T-cell (primary cell): Measurements from ENCODE around the gene CHI3L2. TPM values are rescaled to one million over a fixed set of nuclear protein-coding genes. Genes with fewer than 3 reads are reported as not detected.

Experiments
- ATAC-seq, 4 experiments: fragments of 200-7000 bp in 3 of 4; fragments of 150-1000 bp in 1 of 4; cut with Tn5 transposase; replicated peaks in 1 of 4; 1 replicate in 3 of 4; 2 replicates in 1 of 4; pipeline ENCODE4 v1.10.0; 2021; ENCODE audit warnings: moderate library complexity in 3 of 4, mild to moderate bottlenecking in 2 of 4, moderate number of reproducible peaks in 1 of 4
- CTCF ChIA-PET, 2 donors: fragments of 300-600 bp; sonication (Branson Sonifier 250); formaldehyde crosslinking; loops; one replicate each; lab custom pipeline; 2022; ENCODE audit warnings: antibody characterized with exemption in 2 of 2; lab: Charles Lee
- POLR2A ChIA-PET, 2 donors: fragments of 300-600 bp; sonication (Branson Sonifier 250); formaldehyde crosslinking; loops; one replicate each; lab custom pipeline; 2022; ENCODE audit warnings: antibody characterized with exemption in 2 of 2; lab: Charles Lee
- DNase-seq, 35 experiments: peaks; one replicate each; pipeline versions ENCODE4 v3.0.0 to v3.0.0-alpha.2; 2013 to 2023
- H3K27ac ChIP-seq: one replicate; pipeline ENCODE4 v1.5.1; 2013; ENCODE audit warnings: low read length
- H3K27me3 ChIP-seq, 2 experiments: replicated peaks in 1 of 2; 1 replicate in 1 of 2; 2 replicates in 1 of 2; pipeline versions ENCODE4 v1.6.1 to v1.7.0; 2013; ENCODE audit warnings: low read length in 1 of 2, mixed read lengths in 1 of 2; ENCODE audit not compliant: control insufficient read depth in 2 of 2, insufficient read depth in 2 of 2; ENCODE audit errors: extremely low read depth in 1 of 2
- H3K36me3 ChIP-seq, 2 donors: 1 replicate in 1 of 2; 2 replicates in 1 of 2; pipeline versions ENCODE4 v1.6.1 to v1.7.0; 2013; ENCODE audit warnings: low read length in 1 of 2; ENCODE audit not compliant: control insufficient read depth in 2 of 2, insufficient read depth in 1 of 2; ENCODE audit errors: extremely low read depth in 1 of 2
- H3K4me1 ChIP-seq, 2 experiments: 1 replicate in 1 of 2; 2 replicates in 1 of 2; pipeline versions ENCODE4 v1.6.1 to v1.7.0; 2013; ENCODE audit warnings: low read length in 2 of 2, mixed read lengths in 1 of 2; ENCODE audit not compliant: insufficient read depth in 2 of 2, control insufficient read depth in 1 of 2; ENCODE audit errors: extremely low read depth in 1 of 2
- H3K4me3 ChIP-seq, 2 donors: 1 replicate in 1 of 2; 2 replicates in 1 of 2; pipeline versions ENCODE4 v1.5.1 to v1.7.0; 2013; ENCODE audit warnings: mild to moderate bottlenecking in 2 of 2, low read length in 1 of 2, moderate library complexity in 1 of 2; ENCODE audit not compliant: control insufficient read depth in 1 of 2; ENCODE audit errors: extremely low read depth in 1 of 2
- H3K9me3 ChIP-seq: 2 replicates; pipeline ENCODE4 v1.7.0; 2013
- H3K27ac Mint-ChIP-seq, 2 donors: one replicate each; pipeline ENCODE4 v1.8.0; 2020 to 2021; ENCODE audit warnings: mild to moderate bottlenecking in 2 of 2, mixed read lengths in 2 of 2
- H3K27me3 Mint-ChIP-seq, 2 donors: one replicate each; pipeline ENCODE4 v1.8.0; 2021 to 2022; ENCODE audit warnings: mixed read lengths in 2 of 2
- H3K36me3 Mint-ChIP-seq: one replicate; pipeline ENCODE4 v1.8.0; 2021; ENCODE audit warnings: mixed read lengths
- H3K4me1 Mint-ChIP-seq, 3 donors: one replicate each; pipeline ENCODE4 v1.8.0; 2020 to 2022; ENCODE audit warnings: mixed read lengths in 3 of 3, mild to moderate bottlenecking in 1 of 3
- H3K4me3 Mint-ChIP-seq, 3 donors: one replicate each; pipeline ENCODE4 v1.8.0; 2020 to 2022; ENCODE audit warnings: mild to moderate bottlenecking in 3 of 3, mixed read lengths in 3 of 3, moderate library complexity in 3 of 3
- H3K9me3 Mint-ChIP-seq, 3 donors: one replicate each; pipeline ENCODE4 v1.8.0; 2020 to 2022; ENCODE audit warnings: mixed read lengths in 3 of 3
- WGBS: methylation state at CpG from one replicate; pipeline ENCODE4 v1.1.5; 2013; ENCODE audit warnings: missing lambda C conversion rate; ENCODE audit not compliant: insufficient coverage; 5-methylcytosine and 5-hydroxymethylcytosine counted together
- total RNA-seq, 35 experiments: library from RNA in 6 of 35; stranded (reverse) in 6 of 35; fragments of 120-200 nt in 1 of 35; gene quantifications; one replicate each; pipeline versions ENCODE4 v1.2.1 to v1.2.4 and lab custom pipeline; 2013 to 2026

Gene CHI3L2
- total RNA-seq, 5 donors from 2014 or later (not counting 1 experiment from before 2014, with no cell fraction given): 3.6 to 28.1 (median 10.9) TPM

GRCh38 chr1:111209622-111210021, 17.9 kb upstream of the CHI3L2 start:
- Mint-ChIP-seq H3K4me1 (peaks cover 76 to 86% (median 84%) of the 10 kb centered on the region in 3 donors), H3K4me3 (no peak overlapping the region), H3K27me3 (no peaks in the 10 kb centered on the region), H3K9me3 (peaks cover 0 to 3% (median 0%) of the 10 kb centered on the region in 3 donors), H3K36me3 (no peaks in the 10 kb centered on the region), H3K27ac (peak overlapping the region; percentile 13 to 95)
- H3K9me3 ChIP-seq: no peaks in the 10 kb centered on the region
- no peak overlapping the region for H3K27ac ChIP-seq
- no peak for ATAC-seq
- peaks cover 32 to 40% of the 10 kb centered on the region in 2 experiments for H3K4me1 ChIP-seq
- POLR2A ChIA-PET: no interaction called here
- CTCF ChIA-PET: interaction anchor here in 1 of 2 donors (0.9 kb wide), 1 partner anchor 13 kb away, joined by 3 read pairs; no protein-coding TSS in a partner anchor
- no peak overlapping the region for H3K4me3 ChIP-seq
- WGBS: no CpG with 5 or more reads among the region's 4 CpGs
- no peaks in the 10 kb centered on the region for H3K36me3 ChIP-seq
- DNase-seq: no peak
- no peaks in the 10 kb centered on the region for H3K27me3 ChIP-seq

GRCh38 chr1:111211921-111212320, 15.6 kb upstream of the CHI3L2 start:
- no peak for DNase-seq
- WGBS: 90% methylated on average over 1 of the region's 1 CpG

GRCh38 chr1:111212634-111213335, 14.7 kb upstream of the CHI3L2 start:
- Histone ChIP-seq H3K4me3 (peak overlapping the region in 1 of 2 donors; percentile 7), H3K27me3 (no peaks in the 10 kb centered on the region), H3K4me1 (peaks cover 47 to 56% of the 10 kb centered on the region in 2 experiments), H3K36me3 (no peaks in the 10 kb centered on the region), H3K9me3 (no peaks in the 10 kb centered on the region), H3K27ac (peak overlapping the region; percentile 87)
- Mint-ChIP-seq H3K9me3 (peaks cover 0 to 2% (median 2%) of the 10 kb centered on the region in 3 donors), H3K4me3 (peak overlapping the region in 2 of 3 donors; percentile 63 to 81), H3K27ac (peak overlapping the region; percentile 95 to 96), H3K4me1 (peaks cover 78 to 89% (median 87%) of the 10 kb centered on the region in 3 donors), H3K36me3 (no peaks in the 10 kb centered on the region), H3K27me3 (peaks cover 0 to 2% of the 10 kb centered on the region in 2 donors)
- POLR2A ChIA-PET: interaction anchor here in 1 of 2 donors (0.6 to 0.8 kb wide), 2 partner anchors 9 to 30 kb away, joined by 3 read pairs; no protein-coding TSS in a partner anchor
- WGBS: 83% methylated on average over 1 of the region's 5 CpGs
- ATAC-seq: no peak
- no peak for DNase-seq
- CTCF ChIA-PET: interaction anchor here (0.6 to 0.7 kb wide), 3 partner anchors 11 to 428 kb away, joined by 3 read pairs; no protein-coding TSS in a partner anchor

More at GRCh38 chr1:111211921-111212320, 15.6 kb upstream of the CHI3L2 start:
- ChIA-PET CTCF (interaction anchor here in 1 of 2 donors (0.7 kb wide), 2 partner anchors 29 to 427 kb away, joined by 3 to 4 read pairs; no protein-coding TSS in a partner anchor), POLR2A (no interaction called here)
- Mint-ChIP-seq H3K4me1 (peaks cover 78 to 87% (median 87%) of the 10 kb centered on the region in 3 donors), H3K27ac (peak overlapping the region; percentile 37 to 62), H3K4me3 (no peak overlapping the region), H3K27me3 (peaks cover 0 to 2% of the 10 kb centered on the region in 2 donors), H3K36me3 (no peaks in the 10 kb centered on the region), H3K9me3 (no peaks in the 10 kb centered on the region)
- H3K9me3 ChIP-seq: no peaks in the 10 kb centered on the region
- no peak for ATAC-seq
- no peak overlapping the region for H3K4me3 ChIP-seq
- no peaks in the 10 kb centered on the region for H3K27me3 ChIP-seq
- no peak overlapping the region for H3K27ac ChIP-seq
- no peaks in the 10 kb centered on the region for H3K36me3 ChIP-seq
- H3K4me1 ChIP-seq: peaks cover 41 to 47% of the 10 kb centered on the region in 2 experiments

GRCh38 chr1:111213412-111213811, 14.1 kb upstream of the CHI3L2 start:
- Mint-ChIP-seq H3K27ac (peak overlapping the region; percentile 95 to 96), H3K4me1 (peaks cover 78 to 90% (median 87%) of the 10 kb centered on the region in 3 donors), H3K4me3 (peak overlapping the region; percentile 50 to 81 (median 63)), H3K36me3 (no peaks in the 10 kb centered on the region), H3K27me3 (peaks cover 0 to 2% of the 10 kb centered on the region in 2 donors), H3K9me3 (peaks cover 0 to 8% (median 5%) of the 10 kb centered on the region in 3 donors)
- peak in 3 of 35 experiments; percentile 14 to 67 (median 31) for DNase-seq
- peaks cover 45 to 62% of the 10 kb centered on the region in 2 experiments for H3K4me1 ChIP-seq
- no peak overlapping the region for H3K4me3 ChIP-seq
- no peaks in the 10 kb centered on the region for H3K36me3 ChIP-seq
- ChIA-PET CTCF (interaction anchor here in 1 of 2 donors (0.6 kb wide), 1 partner anchor 203 kb away, joined by 3 read pairs; no protein-coding TSS in a partner anchor), POLR2A (interaction anchor here in 1 of 2 donors (0.6 kb wide), 1 partner anchor 18 kb away, joined by 4 read pairs; no protein-coding TSS in a partner anchor)
- no CpG with 5 or more reads among the region's 6 CpGs for WGBS
- H3K9me3 ChIP-seq: no peaks in the 10 kb centered on the region
- ATAC-seq: no peak
- peak overlapping the region; percentile 87 for H3K27ac ChIP-seq
- no peaks in the 10 kb centered on the region for H3K27me3 ChIP-seq

GRCh38 chr1:111214074-111214801, 13.3 kb upstream of the CHI3L2 start:
- Histone ChIP-seq H3K36me3 (no peaks in the 10 kb centered on the region), H3K27me3 (no peaks in the 10 kb centered on the region), H3K4me3 (no peak overlapping the region), H3K27ac (peak overlapping the region; percentile 87), H3K9me3 (no peaks in the 10 kb centered on the region), H3K4me1 (peaks cover 50 to 70% of the 10 kb centered on the region in 2 experiments)
- POLR2A ChIA-PET: interaction anchor here (0.6 to 1.7 kb wide), 6 partner anchors 9 to 169 kb away, joined by 3 to 17 read pairs (median 5); no protein-coding TSS in a partner anchor
- peak overlapping the region; percentile 95 to 96 for H3K27ac Mint-ChIP-seq
- DNase-seq: peak in 1 of 35 experiments; percentile 6
- CTCF ChIA-PET: interaction anchor here (0.5 to 1.3 kb wide), 5 partner anchors 9 to 202 kb away, joined by 3 to 5 read pairs (median 5); no protein-coding TSS in a partner anchor
- 17% methylated on average over 2 of the region's 6 CpGs for WGBS
- peaks cover 0 to 2% of the 10 kb centered on the region in 2 donors for H3K27me3 Mint-ChIP-seq
- peaks cover 82 to 92% (median 88%) of the 10 kb centered on the region in 3 donors for H3K4me1 Mint-ChIP-seq
- H3K36me3 Mint-ChIP-seq: no peaks in the 10 kb centered on the region
- H3K4me3 Mint-ChIP-seq: peak overlapping the region; percentile 62 to 81 (median 63)
- peaks cover 0 to 11% (median 9%) of the 10 kb centered on the region in 3 donors for H3K9me3 Mint-ChIP-seq
- no peak for ATAC-seq
